ENCODE results near the gene MOBP. TPM values are rescaled to one million over a fixed set of nuclear protein-coding genes. Genes with fewer than 3 reads are reported as not detected.

MOBP gene
- total and polyA plus RNA-seq, 2 experiments from 2014 or later = not detected

GRCh38 chr3:39469945-39470344 lies 2.5 kb downstream of the MOBP start:
- Mint-ChIP-seq H3K9me3 (peaks cover 4% of the 10 kb centered on the region; the same call in 1 of the 3 replicates), H3K4me1 (peaks cover 23% of the 10 kb centered on the region), H3K36me3 (ENCODE audit: low read depth) (peaks cover 8% of the 10 kb centered on the region; the same call in 1 of the 3 replicates), H3K27ac (no peak overlapping the region), H3K4me3 (no peak overlapping the region), H3K27me3 (ENCODE audit: insufficient read depth, low read depth, poor library complexity) (peaks cover 10% of the 10 kb centered on the region)
- Histone ChIP-seq H3K4me3 (no peak overlapping the region), H3K4me1 (ENCODE audit: insufficient read depth) (peaks cover 20% of the 10 kb centered on the region; the same call in 1 of the 2 replicates), H3K27ac (ENCODE audit: low read depth) (no peak overlapping the region), H3K9me2 (ENCODE audit: insufficient read depth) (peaks cover 4% of the 10 kb centered on the region), H4K20me1 (replicated peaks; ENCODE audit: insufficient read depth) (no peaks in the 10 kb centered on the region), H3F3A (replicated peaks; ENCODE audit: low read depth) (no peaks in the 10 kb centered on the region), H3K79me2 (replicated peaks; ENCODE audit: insufficient read depth) (no peaks in the 10 kb centered on the region), H3K27me3 (ENCODE audit: insufficient read depth) (no peaks in the 10 kb centered on the region), H3K4me2 (no peak overlapping the region), H3K36me3 (ENCODE audit: insufficient read depth) (no peaks in the 10 kb centered on the region), H2AFZ (no peak overlapping the region)
- no peak for TF ChIP-seq NANOG (IDR thresholded peaks at IDR 0.05; ENCODE audit: borderline replicate concordance)
- no peak for TF ChIP-seq ZNF331 (CRISPR knock-in tag; IDR thresholded peaks at IDR 0.05; ENCODE audit: low read depth)
- no peak for TF ChIP-seq REST (IDR thresholded peaks at IDR 0.05; ENCODE audit: unreplicated experiment)
- no peak for TF ChIP-seq EZH2 (IDR thresholded peaks at IDR 0.05; ENCODE audit: low read depth, unreplicated experiment)
- no peak for DNase-seq (ENCODE audit: low spot score)
- ATAC-seq = no peak

GRCh38 chr3:39471652-39472051 lies 4.2 kb downstream of the MOBP start:
- no peaks in the 10 kb centered on the region for H3K27me3 ChIP-seq (ENCODE audit: insufficient read depth)
- H3F3A ChIP-seq (replicated peaks; ENCODE audit: low read depth) = no peaks in the 10 kb centered on the region
- no peak overlapping the region for H3K27ac Mint-ChIP-seq
- no peaks in the 10 kb centered on the region for H3K79me2 ChIP-seq (replicated peaks; ENCODE audit: insufficient read depth)
- no peak overlapping the region for H3K4me3 ChIP-seq
- no peak overlapping the region for H2AFZ ChIP-seq
- no peaks in the 10 kb centered on the region for H4K20me1 ChIP-seq (replicated peaks; ENCODE audit: insufficient read depth)
- H3K4me3 Mint-ChIP-seq = no peak overlapping the region
- H3K4me1 Mint-ChIP-seq = peaks cover 23% of the 10 kb centered on the region
- ATAC-seq (no peak), DNase-seq (ENCODE audit: low spot score) (no peak)
- no peak overlapping the region for H3K4me2 ChIP-seq
- peaks cover 14% of the 10 kb centered on the region for H3K9me3 Mint-ChIP-seq
- H3K4me1 ChIP-seq (ENCODE audit: insufficient read depth) = peaks cover 20% of the 10 kb centered on the region; the same call in 1 of the 2 replicates
- no peaks in the 10 kb centered on the region for H3K36me3 ChIP-seq (ENCODE audit: insufficient read depth)
- H3K36me3 Mint-ChIP-seq (ENCODE audit: low read depth) = peaks cover 8% of the 10 kb centered on the region; the same call in 1 of the 3 replicates
- H3K27me3 Mint-ChIP-seq (ENCODE audit: insufficient read depth, low read depth, poor library complexity) = peaks cover 10% of the 10 kb centered on the region
- H3K27ac ChIP-seq (ENCODE audit: low read depth) = no peak overlapping the region
- peaks cover 4% of the 10 kb centered on the region for H3K9me2 ChIP-seq (ENCODE audit: insufficient read depth)
- TF ChIP-seq ETS1 (IDR thresholded peaks at IDR 0.05) (no peak), STAT1 (IDR thresholded peaks at IDR 0.05; ENCODE audit: unreplicated experiment) (no peak), NANOG (IDR thresholded peaks at IDR 0.05; ENCODE audit: borderline replicate concordance) (no peak), CREB1 (CRISPR knock-in tag; IDR thresholded peaks at IDR 0.05; ENCODE audit: low read depth) (no peak), ZNF462 (CRISPR knock-in tag; IDR thresholded peaks at IDR 0.05) (no peak), POLR2AphosphoS5 (IDR thresholded peaks at IDR 0.05; ENCODE audit: low read depth) (no peak), EZH2 (IDR thresholded peaks at IDR 0.05; ENCODE audit: low read depth, unreplicated experiment) (no peak), EZH2phosphoT487 (IDR thresholded peaks at IDR 0.05; ENCODE audit: unreplicated experiment) (no peak)
